ENCODE measurements around the gene KASH5. TPM values are rescaled to one million over a fixed set of nuclear protein-coding genes. Genes with fewer than 3 reads are reported as not detected.

Gene KASH5
- total and polyA plus RNA-seq, 2 of the 13 experiments (the other 11 are each of a cell fraction or from before 2014, with no cell fraction given): not detected

DNA sequence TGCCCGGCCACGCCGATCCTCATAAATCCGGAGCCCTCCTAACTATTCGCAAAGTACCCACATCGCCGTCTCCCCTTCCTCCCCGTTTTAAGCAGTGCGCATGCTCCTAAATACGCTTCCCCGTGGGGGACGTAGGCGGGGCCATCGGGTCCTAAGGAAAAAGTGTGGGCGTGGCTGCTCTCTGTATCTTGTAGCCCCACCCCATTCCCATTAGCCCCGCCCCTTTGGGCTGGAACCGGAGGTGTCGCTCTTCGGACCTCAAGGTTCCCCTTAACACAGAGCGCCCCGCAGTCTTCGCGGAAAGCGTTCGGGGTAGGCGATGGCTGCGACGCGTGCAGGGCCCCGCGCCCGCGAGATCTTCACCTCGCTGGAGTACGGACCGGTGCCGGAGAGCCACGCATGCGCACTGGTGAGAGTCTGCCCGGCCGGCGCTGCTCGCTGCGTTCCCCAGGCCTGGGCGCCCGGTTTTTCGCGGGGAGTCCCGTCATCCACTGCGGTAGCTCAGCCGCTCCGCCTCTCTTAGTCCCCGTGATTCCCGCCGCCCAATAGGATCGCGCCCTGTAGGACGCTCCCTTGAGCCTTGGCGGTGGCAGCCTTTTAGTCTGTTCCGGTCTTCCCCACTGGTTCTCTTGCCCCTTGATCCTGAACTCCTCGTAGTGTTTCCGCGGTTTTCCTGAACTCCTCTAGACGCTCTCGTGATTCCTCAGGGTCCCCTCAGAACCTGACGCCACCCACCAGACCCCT lies 65.1 kb downstream of the KASH5 start, which contains the start of gene ALDH16A1 (continued):
- TF ChIP-seq RXRB (CRISPR knock-in tag; IDR thresholded peaks at IDR 0.05; ENCODE audit: borderline replicate concordance) (peak; percentile 3; the same call in 1 of the 2 replicates), CHCHD3 (CRISPR knock-in tag; IDR thresholded peaks at IDR 0.05) (no peak), ZNF589 (CRISPR knock-in tag; conservative IDR thresholded peaks at IDR 0.05) (no peak), HES4 (CRISPR knock-in tag; IDR thresholded peaks at IDR 0.05; ENCODE audit: borderline replicate concordance) (no peak), RBM22 (optimal IDR thresholded peaks at IDR 0.05; ENCODE audit: low read length) (no peak), ZNF451 (CRISPR knock-in tag; IDR thresholded peaks at IDR 0.05) (no peak; the same call in 1 of the 2 replicates), MAZ (IDR thresholded peaks at IDR 0.05; ENCODE audit: borderline replicate concordance, low read depth, low read length) (no peak), MAZ (CRISPR knock-in tag; IDR thresholded peaks at IDR 0.05; ENCODE audit: low read depth) (peak; percentile 60; the same call in 1 of the 2 replicates), SPEN (CRISPR knock-in tag; IDR thresholded peaks at IDR 0.05; ENCODE audit: low read depth) (peak; percentile 72), ZNF367 (CRISPR knock-in tag; IDR thresholded peaks at IDR 0.05; ENCODE audit: borderline replicate concordance) (no peak), HBP1 (CRISPR knock-in tag; IDR thresholded peaks at IDR 0.05; ENCODE audit: low read depth) (peak; percentile 17; the same call in 1 of the 2 replicates), GTF2F1 (IDR thresholded peaks at IDR 0.05; ENCODE audit: low read length) (no peak; the same call in 1 of the 2 replicates), GLI4 (CRISPR knock-in tag; IDR thresholded peaks at IDR 0.05; ENCODE audit: borderline replicate concordance) (no peak), POGZ (CRISPR knock-in tag; IDR thresholded peaks at IDR 0.05) (peak; percentile 62), ZFP1 (CRISPR knock-in tag; IDR thresholded peaks at IDR 0.05) (no peak), CEBPG (CRISPR knock-in tag; IDR thresholded peaks at IDR 0.05) (no peak), GATAD1 (CRISPR knock-in tag; IDR thresholded peaks at IDR 0.05) (peak; percentile 89), DZIP1 (CRISPR knock-in tag; IDR thresholded peaks at IDR 0.05) (no peak), POLR2G (IDR thresholded peaks at IDR 0.05; ENCODE audit: low read depth, low read length) (peak; percentile 96), KLF11 (CRISPR knock-in tag; IDR thresholded peaks at IDR 0.05) (no peak), ZNF543 (CRISPR knock-in tag; IDR thresholded peaks at IDR 0.05) (no peak)
- TF ChIP-seq, protein P1, sequence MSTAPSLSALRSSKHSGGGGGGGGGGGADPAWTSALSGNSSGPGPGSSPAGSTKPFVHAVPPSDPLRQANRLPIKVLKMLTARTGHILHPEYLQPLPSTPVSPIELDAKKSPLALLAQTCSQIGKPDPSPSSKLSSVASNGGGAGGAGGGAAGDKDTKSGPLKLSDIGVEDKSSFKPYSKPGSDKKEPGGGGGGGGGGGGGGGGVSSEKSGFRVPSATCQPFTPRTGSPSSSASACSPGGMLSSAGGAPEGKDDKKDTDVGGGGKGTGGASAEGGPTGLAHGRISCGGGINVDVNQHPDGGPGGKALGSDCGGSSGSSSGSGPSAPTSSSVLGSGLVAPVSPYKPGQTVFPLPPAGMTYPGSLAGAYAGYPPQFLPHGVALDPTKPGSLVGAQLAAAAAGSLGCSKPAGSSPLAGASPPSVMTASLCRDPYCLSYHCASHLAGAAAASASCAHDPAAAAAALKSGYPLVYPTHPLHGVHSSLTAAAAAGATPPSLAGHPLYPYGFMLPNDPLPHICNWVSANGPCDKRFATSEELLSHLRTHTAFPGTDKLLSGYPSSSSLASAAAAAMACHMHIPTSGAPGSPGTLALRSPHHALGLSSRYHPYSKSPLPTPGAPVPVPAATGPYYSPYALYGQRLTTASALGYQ (CRISPR knock-in tag; IDR thresholded peaks at IDR 0.05): no peak
- TF ChIP-seq, protein P2, sequence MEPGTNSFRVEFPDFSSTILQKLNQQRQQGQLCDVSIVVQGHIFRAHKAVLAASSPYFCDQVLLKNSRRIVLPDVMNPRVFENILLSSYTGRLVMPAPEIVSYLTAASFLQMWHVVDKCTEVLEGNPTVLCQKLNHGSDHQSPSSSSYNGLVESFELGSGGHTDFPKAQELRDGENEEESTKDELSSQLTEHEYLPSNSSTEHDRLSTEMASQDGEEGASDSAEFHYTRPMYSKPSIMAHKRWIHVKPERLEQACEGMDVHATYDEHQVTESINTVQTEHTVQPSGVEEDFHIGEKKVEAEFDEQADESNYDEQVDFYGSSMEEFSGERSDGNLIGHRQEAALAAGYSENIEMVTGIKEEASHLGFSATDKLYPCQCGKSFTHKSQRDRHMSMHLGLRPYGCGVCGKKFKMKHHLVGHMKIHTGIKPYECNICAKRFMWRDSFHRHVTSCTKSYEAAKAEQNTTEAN (CRISPR knock-in tag; conservative IDR thresholded peaks at IDR 0.05): no peak

All from HepG2 (cell line).